ENCODE data around the gene PEX6. TPM values are rescaled to one million over a fixed set of nuclear protein-coding genes. Genes with fewer than 3 reads are reported as not detected.

PEX6 gene, protein sequence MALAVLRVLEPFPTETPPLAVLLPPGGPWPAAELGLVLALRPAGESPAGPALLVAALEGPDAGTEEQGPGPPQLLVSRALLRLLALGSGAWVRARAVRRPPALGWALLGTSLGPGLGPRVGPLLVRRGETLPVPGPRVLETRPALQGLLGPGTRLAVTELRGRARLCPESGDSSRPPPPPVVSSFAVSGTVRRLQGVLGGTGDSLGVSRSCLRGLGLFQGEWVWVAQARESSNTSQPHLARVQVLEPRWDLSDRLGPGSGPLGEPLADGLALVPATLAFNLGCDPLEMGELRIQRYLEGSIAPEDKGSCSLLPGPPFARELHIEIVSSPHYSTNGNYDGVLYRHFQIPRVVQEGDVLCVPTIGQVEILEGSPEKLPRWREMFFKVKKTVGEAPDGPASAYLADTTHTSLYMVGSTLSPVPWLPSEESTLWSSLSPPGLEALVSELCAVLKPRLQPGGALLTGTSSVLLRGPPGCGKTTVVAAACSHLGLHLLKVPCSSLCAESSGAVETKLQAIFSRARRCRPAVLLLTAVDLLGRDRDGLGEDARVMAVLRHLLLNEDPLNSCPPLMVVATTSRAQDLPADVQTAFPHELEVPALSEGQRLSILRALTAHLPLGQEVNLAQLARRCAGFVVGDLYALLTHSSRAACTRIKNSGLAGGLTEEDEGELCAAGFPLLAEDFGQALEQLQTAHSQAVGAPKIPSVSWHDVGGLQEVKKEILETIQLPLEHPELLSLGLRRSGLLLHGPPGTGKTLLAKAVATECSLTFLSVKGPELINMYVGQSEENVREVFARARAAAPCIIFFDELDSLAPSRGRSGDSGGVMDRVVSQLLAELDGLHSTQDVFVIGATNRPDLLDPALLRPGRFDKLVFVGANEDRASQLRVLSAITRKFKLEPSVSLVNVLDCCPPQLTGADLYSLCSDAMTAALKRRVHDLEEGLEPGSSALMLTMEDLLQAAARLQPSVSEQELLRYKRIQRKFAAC
- total RNA-seq: 6.3 and 19.2 TPM in 2 replicates

DNA sequence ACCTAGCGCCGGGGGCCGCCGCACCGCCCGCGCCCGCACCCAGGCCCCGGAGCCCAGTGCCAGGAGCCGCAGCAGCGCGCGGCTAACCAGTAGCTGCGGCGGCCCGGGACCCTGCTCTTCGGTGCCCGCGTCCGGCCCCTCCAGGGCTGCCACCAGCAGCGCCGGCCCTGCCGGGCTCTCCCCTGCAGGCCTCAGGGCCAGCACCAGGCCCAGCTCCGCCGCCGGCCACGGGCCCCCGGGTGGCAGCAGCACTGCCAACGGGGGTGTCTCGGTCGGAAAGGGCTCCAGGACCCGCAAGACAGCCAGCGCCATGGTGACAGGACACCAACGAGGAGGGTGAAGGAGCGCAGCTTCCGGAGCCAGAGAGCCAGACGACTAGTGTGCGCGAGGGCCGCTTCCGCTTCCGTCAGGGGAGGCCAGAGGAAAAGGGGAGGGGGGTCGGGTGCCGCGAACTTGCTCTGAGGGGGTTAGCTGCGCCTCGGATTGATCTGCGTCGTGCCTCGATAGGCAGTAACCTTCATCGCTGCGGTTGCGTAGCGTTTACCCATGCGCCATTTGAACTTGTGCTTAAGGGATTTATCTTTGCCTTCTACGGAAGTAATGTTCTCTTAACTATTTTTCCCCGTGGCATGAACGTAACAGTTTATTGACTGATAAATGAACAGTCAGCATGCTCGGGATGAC lies at the start of gene PEX6:
Gene PEX6, minus strand, starts transcription at position 343 of the 684 bp plus-strand sequence. Its CDS starts 31 bp downstream, at position 312.
- peak; percentile 75 to 80 for DNase-seq (ENCODE audit: low read depth in 2 of 2)

DNA sequence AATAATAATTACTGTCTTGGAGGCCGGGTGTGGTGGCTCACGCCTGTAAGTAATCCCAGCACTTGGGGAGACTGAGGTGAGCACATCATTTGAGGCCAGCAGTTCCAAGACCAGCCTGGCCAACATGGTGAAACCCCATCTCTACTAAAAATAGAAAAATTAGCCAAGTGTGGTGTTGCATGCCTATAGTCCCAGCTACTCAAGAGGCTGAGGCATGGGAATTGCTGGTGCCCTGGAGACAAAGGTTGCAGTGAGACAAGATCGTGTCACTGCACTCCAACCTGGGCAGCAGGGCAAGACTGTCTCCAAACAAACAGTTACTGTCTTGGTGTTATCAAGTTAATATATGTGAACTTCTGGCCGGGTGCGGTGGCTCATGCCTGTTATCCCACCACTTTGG lies 47.4 kb upstream of the PEX6 start:
- no peak for DNase-seq (ENCODE audit: low read depth in 2 of 2)

DNA sequence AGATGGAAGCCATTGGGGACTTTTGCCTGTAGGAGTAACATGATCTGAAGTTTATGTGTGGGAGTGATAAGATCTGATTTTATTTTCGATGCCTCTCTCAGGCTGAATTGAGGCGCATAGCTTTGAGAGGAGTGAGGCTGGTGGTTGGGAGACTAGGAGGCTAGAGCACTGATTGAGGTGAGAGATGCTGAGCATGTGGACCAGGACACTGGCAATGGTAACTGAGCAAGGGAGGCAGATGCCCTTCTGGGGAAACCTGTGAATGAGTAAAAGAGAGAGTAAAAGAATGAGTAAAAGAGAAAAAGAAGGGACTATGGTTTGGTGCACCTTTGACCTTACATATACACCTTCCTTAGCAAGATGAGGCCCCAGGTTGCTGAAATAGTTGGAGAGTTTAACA lies 45.5 kb upstream of the PEX6 start:
- no peak for DNase-seq (ENCODE audit: low read depth in 2 of 2)

DNA sequence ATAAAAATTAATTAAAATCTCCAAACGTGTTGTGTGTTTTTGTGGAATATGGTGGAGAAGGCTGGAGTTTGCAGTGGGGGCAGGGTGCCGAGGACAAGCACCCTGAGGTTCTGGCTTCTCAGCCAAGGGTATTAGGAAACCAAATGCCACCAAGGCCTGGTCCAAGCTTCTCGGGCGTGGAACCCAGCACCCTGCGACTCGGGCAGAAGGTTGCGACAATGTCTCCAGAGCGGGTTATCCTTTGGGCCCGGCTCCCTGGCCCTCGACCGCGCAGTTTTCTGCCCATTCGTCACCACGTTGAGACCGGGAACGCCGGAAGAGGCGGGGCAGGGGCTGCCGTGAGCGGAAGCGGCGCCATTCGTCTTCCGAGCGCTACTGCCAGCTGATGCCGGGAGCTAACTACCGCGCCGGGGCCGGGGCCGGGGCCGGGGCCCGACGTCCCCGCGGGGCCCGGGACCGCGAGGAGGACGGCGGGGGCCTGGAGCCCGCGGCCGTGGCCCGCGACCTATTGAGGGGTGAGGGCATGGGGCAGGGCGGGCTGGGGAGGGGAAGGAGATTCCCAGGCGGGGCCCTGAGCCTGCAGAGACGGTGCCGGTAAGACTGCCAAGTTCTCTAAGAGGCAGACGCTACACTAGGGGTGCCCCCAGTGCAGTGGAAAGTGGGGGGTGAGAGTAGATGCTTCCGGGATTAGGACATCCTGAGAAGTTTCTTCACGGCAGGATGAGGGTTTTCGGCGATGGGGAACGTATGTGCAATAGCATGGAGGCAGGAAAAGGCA lies 42.5 kb upstream of the PEX6 start, which contains the start of gene RRP36:
Gene RRP36, plus strand, starts transcription at position 354 of the 778 bp plus-strand sequence. Its CDS starts 32 bp downstream, at position 386.
- DNase-seq (ENCODE audit: low read depth in 2 of 2): peak; percentile 76 to 78

DNA sequence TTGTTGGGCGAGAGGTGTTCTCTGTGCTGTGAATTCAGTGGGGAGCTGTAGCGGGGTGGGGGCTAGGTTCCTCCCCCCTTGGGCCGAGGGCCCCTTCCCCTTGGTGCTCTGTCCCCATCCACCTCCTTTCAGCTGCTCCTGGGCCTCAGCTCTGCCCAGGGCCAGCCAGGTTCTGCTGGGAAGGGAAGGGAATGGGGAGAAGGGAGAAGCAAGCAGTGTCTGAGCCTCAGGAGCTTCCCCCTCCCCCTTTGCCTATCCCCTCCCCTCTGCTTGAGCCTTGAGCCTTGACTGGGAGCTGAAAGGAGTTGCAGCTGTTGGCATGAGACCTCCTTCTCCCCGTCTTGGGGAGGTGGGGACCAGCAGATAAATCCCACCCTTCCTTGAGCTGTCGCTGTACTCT lies 41.9 kb upstream of the PEX6 start:
- DNase-seq (ENCODE audit: low read depth in 2 of 2): no peak

DNA sequence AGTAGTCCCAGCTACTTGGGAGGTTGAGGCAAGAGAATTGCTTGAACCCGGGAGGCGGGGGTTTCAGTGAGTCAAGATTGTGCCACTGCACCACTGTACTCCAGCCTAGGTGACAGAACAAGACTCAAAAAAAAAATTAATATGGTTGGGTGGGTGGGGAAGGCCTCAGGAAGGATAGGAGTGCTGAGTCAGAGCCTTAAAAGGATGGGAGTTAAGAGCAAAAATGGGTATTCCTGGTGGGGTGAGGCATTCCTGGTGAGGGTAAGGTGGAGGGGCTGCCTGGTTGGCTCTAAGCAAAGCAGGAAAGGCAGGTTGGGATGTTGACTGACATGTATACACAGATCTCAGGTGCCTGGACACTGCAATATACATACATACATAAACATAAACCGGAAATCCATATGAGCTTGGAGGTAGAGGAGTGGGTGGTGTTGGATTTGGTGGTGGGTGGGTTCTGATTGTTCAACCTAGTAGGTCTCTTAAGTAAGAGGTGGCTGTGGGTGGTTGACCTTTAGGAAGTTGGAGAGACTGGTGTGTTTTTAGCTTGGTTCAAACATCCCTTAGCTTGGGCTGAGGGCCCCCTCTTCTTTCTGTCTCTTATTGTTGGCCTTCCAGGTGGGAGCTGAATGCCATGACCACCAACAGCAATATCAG lies 41.2 kb upstream of the PEX6 start:
- no peak for DNase-seq (ENCODE audit: low read depth in 2 of 2)

DNA sequence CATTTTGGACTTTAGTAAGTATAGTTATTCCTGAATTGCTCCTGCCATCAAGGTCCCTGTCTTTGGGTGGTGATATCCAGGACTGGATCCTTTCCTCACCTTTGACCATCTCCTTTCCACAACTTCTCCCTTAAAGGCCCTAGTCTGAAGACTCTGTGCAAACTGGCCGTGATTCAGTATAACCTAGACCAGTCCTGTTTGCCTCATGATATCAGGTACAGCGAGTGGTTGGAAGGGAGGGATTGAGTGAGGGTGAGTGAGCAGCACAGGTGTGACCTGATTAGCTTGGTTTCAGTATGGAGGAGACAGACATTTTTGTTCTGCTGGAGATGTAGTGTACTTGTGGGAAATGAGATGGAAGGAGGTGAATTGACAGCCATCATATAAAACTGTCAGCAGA lies 40.2 kb upstream of the PEX6 start:
- DNase-seq (ENCODE audit: low read depth in 2 of 2): no peak

DNA sequence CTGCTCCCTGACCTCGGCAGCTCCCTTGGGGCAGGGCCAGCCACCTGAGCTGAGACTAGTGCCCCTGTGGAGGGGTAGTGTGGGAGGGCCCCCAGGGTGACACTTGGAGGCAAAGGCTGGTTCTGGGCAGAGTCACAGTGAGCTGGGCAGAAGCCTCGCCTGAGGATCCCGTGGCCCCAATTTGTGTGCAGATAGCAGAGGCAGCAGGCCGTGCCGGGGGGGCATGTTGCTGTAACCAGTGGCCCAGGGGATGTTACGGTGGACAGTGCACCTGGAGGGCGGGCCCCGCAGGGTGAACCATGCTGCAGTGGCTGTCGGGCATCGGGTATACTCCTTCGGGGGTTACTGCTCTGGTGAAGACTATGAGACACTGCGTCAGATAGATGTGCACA lies 38.0 kb upstream of the PEX6 start:
- no peak for DNase-seq (ENCODE audit: low read depth in 2 of 2)

DNA sequence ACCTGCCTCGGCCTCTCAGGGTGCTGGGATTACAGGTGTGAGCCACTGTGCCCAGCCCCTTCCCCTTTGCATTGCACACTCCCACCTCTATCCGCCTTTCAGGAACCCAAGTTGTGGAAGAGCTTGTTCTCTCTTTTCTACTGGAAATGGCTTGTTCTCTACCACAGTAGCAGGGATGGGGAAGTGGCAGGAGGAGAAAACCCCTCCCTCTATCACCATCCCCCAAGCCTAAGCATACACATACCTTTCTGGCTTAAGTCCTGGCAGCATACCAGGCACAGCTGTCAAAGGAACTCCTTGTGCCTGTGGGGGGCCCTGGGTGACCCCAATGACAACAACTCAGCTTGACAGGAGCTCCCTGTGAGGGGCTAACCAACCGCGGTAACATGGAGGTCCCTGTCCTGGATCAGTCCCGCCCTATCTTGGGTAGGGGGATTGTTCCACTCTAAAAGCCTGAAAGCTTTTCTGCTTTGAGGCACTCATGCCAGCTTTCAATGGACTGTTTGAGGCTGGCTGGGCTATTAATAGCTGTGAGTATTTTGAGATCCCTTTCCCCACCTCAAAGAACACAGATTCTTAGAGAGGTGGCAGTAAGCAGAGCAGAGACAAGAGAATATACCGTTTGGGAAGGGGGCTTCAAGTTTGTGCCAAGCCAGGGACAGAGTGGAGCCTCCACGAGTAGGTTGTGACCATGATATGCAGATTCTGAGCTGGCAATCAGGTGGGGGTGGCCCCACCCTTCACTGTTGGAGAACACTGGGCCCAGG lies 37.4 kb upstream of the PEX6 start:
- no peak for DNase-seq (ENCODE audit: low read depth in 2 of 2)

DNA sequence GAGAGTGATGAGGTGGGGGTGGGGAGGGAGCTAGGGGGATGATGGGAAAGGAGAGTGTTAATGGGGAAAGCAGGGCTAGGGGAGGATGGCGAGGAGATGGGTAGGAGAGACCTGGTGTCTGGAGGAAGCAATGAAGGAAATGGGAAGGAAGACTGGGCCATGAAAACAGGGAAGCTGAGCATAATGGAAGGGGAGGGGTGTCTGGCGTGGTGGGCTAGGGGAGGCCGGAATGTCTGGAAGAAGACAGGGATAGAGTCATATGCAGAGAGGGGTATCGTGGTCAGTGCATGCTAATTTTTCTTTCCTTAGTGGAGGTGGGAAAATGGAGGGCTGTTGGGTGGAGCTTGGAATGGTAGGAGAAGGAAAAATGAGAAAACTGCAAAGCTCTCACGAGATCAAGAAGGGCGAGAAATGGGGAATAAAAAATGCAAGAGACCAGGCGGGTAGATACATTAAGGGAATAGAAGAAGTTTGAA lies 35.5 kb upstream of the PEX6 start:
- DNase-seq (ENCODE audit: low read depth in 2 of 2): peak; percentile 36 to 51

DNA sequence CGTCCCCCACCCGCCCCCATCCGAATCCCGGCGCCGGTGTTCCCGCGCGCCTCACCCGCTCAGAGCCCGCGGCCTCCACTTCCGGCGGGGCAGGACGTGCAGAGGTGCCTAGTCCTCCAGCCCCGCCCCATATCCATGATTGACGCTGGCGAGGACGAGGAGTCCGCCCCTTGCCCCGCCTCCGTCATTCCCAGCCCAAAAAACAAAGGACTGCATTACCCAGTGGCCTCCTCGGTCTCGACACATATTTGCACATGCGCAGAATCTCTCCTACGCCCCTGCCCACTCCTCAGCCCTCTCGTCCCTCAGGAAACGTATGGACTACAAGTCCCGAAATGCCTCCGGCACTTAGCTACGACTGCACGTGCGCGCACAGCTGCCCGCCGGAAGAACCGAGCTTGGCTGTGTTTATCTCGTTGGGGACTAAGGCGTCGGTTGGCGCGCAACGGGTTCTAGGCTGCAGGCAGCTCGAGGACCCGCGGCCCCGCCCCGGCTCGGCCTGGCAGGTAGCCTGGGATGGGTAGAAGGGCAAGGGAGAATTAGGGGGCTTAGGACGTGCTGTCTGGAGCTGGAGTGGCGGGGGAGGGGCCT lies 35.0 kb upstream of the PEX6 start, which contains the start of the genes KLHDC3 and MEA1:
Gene KLHDC3, plus strand, starts transcription at position 407 of the 591 bp plus-strand sequence. CDS start 2,944 bp downstream, outside the sequence.
Gene MEA1, minus strand, starts transcription at position 104 of the 591 bp plus-strand sequence. CDS start 133 bp downstream, outside the sequence.
- peak; percentile 100 for DNase-seq (ENCODE audit: low read depth in 2 of 2)

DNA sequence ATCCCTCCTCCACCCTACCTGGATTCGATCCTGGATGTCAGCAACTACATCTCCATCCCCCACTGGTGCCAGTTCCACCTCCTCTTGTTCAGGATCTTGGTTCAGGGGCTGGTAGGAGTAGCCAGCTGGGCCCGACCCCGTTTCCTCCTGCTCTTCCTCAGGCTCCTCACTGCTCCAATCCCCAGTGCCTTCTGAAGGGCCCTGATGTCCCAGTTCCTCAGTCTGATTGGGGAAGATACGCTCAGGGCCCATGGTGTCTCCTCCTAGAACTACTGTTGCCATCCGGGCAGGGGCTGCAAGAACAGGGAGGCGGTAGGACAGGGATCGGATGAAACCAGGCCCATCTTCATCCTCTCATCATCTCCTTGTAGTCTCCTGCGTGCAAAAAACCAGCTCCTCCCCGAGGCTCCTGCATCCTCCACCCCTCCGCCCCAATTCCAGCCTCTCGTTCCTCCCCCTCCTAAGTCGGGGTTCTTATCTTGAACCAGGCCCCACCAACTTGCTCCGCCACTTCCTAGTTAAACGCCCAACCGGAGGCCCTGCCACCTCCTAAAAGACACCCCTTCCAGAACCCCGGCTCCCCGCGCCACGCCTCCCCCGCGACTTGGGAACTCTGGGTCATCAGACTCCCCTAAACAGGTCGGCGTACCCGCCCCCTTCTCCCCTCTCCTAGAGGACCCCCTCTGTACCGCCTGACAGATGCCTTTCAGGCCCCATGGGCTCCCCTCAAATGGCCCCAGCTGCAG lies 34.3 kb upstream of the PEX6 start:
- DNase-seq (ENCODE audit: low read depth in 2 of 2): no peak

DNA sequence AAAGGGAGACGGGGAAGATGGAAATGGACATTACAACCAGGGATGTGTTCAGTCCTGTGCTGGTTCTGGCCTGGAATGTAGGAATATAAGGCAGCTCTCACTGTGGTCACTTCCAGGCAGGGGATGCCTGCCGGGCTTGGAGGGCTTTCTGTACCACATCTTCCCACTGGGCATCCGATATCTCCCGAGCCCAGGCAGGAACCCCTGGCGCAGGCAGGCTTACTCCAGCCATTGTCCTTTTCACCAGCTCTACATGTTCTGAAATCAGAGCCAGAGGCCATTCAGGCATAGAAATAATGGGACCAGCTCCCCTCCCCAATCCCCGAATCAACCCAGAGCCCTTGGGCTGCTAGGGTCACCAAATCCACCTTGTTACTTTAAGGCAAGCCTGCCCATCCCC lies 33.4 kb upstream of the PEX6 start:
- no peak for DNase-seq (ENCODE audit: low read depth in 2 of 2)

DNA sequence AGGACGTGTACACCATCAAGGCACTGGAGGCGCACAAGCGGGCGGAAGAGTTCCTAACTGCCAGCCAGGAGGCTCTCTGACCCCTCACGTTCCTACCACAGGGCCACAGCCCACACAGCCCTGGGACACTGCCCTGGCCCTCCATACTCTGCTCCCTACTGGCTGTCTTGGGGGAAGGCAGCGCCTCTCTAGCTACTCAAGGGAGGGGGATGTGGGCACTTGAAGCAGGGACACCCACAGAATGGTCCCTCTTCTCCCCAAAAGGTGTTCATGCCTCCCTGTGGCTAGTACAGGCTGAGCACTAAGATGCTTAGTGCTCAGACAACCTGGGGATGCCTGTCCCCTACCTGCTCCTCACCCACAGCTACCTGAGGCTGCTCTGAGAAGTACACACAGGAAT lies 32.2 kb upstream of the PEX6 start:
- no peak for DNase-seq (ENCODE audit: low read depth in 2 of 2)

DNA sequence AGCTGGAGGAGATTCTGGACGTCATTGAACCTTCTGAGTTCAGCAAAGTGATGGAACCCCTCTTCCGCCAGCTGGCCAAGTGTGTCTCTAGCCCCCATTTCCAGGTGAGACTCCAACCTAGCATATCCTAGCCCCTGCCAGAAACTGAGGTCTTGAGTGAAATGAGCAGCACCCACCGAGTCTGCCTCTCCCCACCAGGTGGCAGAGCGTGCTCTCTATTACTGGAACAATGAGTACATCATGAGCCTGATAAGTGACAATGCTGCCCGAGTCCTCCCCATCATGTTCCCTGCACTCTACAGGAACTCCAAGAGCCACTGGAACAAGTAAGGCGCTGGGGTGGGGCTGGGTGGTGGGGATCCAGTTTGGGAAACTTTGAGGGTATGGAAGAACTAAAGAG lies 30.1 kb upstream of the PEX6 start:
- DNase-seq (ENCODE audit: low read depth in 2 of 2): peak; percentile 56 to 73

DNA sequence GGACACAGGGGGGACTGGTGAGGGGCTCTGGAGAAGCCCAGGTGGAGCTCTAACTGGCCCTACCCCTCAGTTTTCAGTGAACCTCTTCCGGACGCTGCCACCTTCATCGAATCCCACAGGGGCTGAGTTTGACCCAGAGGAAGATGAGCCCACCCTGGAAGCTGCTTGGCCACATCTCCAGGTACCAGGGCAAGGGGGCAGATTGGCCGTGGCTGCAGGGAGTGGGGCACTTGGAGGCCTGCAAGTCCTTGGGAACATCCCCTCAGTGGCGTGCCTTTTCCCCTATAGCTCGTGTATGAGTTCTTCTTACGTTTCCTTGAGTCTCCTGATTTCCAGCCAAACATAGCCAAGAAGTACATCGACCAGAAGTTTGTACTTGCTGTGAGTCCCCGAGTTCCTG lies 28.1 kb upstream of the PEX6 start:
- DNase-seq (ENCODE audit: low read depth in 2 of 2): no peak

DNA sequence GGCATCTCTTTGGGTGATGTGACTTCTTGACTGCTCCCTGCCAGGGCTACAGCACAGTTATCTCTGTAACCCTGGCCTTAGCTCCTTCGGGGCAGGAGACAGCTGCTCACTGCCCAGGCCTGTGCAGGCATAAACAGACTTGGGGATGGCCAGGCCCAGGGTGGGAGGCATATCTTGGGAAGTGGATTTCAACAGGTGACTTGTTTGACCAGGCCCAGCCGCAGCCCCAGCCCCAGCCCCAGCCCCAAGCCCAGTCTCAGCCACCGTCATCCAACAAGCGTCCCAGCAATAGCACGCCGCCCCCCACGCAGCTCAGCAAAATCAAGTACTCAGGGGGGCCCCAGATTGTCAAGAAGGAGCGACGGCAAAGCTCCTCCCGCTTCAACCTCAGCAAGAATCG lies 27.3 kb upstream of the PEX6 start:
- DNase-seq (ENCODE audit: low read depth in 2 of 2): no peak

DNA sequence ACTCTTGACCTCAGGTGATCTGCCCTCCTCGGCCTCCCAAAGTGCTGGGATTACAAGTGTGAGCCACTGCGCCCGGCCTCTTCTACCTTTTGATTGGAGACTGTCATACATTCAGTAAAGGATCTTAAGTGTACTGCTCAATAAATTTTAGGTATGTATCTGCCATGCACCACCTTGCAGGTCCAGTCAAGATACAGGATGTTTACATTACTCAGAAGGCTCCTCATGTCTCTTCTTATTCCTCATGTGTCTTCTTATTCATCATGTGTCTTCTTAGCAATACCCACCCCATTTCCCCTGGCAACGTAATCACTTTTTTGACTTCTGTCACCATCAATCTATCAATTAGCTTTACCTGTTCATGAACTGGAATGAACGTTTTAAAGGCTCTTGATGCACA lies 26.9 kb upstream of the PEX6 start:
- no peak for DNase-seq (ENCODE audit: low read depth in 2 of 2)
